Measurements from ENCODE around the gene HAND1.

Gene HAND1

DNA sequence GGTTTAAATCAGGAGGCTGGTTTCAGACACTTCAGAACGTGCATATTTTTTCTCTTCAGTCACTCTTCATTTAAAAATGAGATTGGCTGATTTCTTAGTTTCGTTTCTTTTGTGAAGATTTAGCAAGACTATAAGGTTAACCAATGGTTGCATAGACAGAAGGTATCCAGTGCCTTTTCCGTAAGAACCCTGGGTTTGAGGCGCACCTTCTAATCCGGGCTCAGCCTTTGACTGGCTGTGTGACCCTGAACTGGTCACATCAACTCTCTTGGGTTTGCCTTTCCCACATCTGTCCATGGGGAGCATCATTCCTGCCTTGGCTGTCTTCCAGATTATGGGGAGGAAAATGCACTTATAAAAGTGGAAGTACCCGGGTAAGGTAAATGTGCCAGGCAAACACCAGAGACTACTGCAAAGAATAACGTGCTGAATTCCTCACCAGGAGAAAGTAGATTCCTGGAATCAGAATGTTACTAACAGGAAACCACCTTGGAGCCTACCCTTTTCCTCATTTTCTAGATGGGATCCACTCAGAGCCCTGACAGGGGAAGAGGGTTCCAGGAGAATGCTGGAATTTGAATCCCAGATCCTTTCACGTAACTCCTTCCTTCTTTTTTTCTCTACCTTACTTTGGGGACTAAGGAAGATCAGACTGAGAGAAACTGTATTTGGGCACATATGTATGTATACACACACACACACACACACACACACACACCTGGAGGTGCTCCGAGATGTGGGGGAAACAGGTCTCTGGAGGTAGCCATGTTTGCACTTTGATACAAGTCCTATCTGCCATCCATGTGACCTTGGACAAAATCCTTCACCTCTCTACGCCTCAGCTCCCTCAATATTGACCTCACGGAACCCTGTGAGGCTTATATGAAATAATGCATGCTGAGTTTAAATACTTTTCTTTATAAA is 6.8 kb downstream of the HAND1 start:
- Histone ChIP-seq H3K23ac (ENCODE audit: low read depth, low read length, poor library complexity) (no peak overlapping the region), H2BK5ac (ENCODE audit: low read length) (no peak overlapping the region), H3K4me2 (ENCODE audit: insufficient read depth, low read length, poor library complexity, severe bottlenecking) (no peak overlapping the region), H2BK12ac (ENCODE audit: low read length) (no peak overlapping the region), H3K4me3 (ENCODE audit: low read length in 2 of 2) (no peak overlapping the region), H3K9ac (ENCODE audit: low read depth, low read length, poor library complexity) (no peak overlapping the region), H3K27me3 (ENCODE audit: control insufficient read depth in 3 of 3, insufficient read depth in 3 of 3, low read depth in 1 of 3, low read length in 3 of 3) (peaks cover 35 to 96% (median 79%) of the 10 kb centered on the region in 3 experiments), H3K4ac (ENCODE audit: low read length) (no peak overlapping the region), H3K79me1 (ENCODE audit: low read depth, low read length) (no peaks in the 10 kb centered on the region), H4K91ac (ENCODE audit: low read depth, low read length, poor library complexity) (no peak overlapping the region), H2AFZ (ENCODE audit: low read length) (no peak overlapping the region), H3K27ac (replicated peaks; ENCODE audit: low read length) (no peak overlapping the region), H3K9me3 (replicated peaks in 1 of 2; ENCODE audit: control insufficient read depth in 2 of 2, insufficient read depth in 1 of 2, low read depth in 1 of 2, low read length in 2 of 2) (peaks cover 0 to 2% of the 10 kb centered on the region in 2 donors), H2AK5ac (ENCODE audit: low read depth, low read length) (no peak overlapping the region), H3K14ac (ENCODE audit: low read length) (no peak overlapping the region), H3K4me1 (ENCODE audit: control insufficient read depth in 2 of 2, insufficient read depth in 1 of 2, low read depth in 1 of 2, low read length in 2 of 2) (peaks cover 1 to 3% of the 10 kb centered on the region in 2 donors), H2BK15ac (ENCODE audit: low read length) (no peak overlapping the region), H2BK120ac (ENCODE audit: low read depth, low read length) (no peak overlapping the region), H3K18ac (ENCODE audit: low read length) (no peak overlapping the region), H3K36me3 (replicated peaks in 1 of 2; ENCODE audit: control insufficient read depth in 2 of 2, insufficient read depth in 2 of 2, low read length in 2 of 2) (no peaks in the 10 kb centered on the region), H4K8ac (ENCODE audit: low read depth, low read length) (no peak overlapping the region)
- no peak for DNase-seq (ENCODE audit: low spot score)
- WGBS, 2 donors (ENCODE audit: extremely low coverage in 2 of 2, insufficient read length in 2 of 2, insufficient replicate concordance in 1 of 2) = no CpG with 5 or more reads among the region's 11 CpGs

DNA sequence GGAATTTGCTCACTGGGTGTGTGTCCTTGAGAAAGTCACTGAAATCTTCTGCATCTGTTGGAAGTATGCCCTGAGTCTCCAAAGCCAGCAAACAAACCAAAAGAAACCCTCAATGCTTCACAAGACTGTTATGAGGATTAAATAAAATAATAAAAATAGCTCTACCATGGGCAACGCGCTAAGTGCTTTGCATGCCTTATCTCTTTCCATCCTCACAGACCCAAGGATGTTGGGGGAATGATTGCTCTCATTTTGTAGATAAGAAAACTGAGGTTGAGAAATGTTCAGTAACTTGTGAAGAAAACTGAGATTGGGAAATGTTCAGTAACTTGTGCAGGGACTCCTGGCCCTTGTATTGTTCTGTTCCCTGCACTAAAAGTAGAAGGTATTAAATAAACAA is 7.9 kb downstream of the HAND1 start:
- Histone ChIP-seq H3K4me2 (ENCODE audit: insufficient read depth, low read length, poor library complexity, severe bottlenecking) (no peak overlapping the region), H3K9ac (ENCODE audit: low read depth, low read length, poor library complexity) (no peak overlapping the region), H3K79me1 (ENCODE audit: low read depth, low read length) (no peaks in the 10 kb centered on the region), H3K4me1 (ENCODE audit: control insufficient read depth in 2 of 2, insufficient read depth in 1 of 2, low read depth in 1 of 2, low read length in 2 of 2) (peaks cover 1 to 3% of the 10 kb centered on the region in 2 donors), H2BK12ac (ENCODE audit: low read length) (no peak overlapping the region), H3K4ac (ENCODE audit: low read length) (no peak overlapping the region), H3K23ac (ENCODE audit: low read depth, low read length, poor library complexity) (no peak overlapping the region), H3K36me3 (replicated peaks in 1 of 2; ENCODE audit: control insufficient read depth in 2 of 2, insufficient read depth in 2 of 2, low read length in 2 of 2) (no peaks in the 10 kb centered on the region), H2AK5ac (ENCODE audit: low read depth, low read length) (no peak overlapping the region), H2AFZ (ENCODE audit: low read length) (no peak overlapping the region), H4K91ac (ENCODE audit: low read depth, low read length, poor library complexity) (no peak overlapping the region), H3K18ac (ENCODE audit: low read length) (no peak overlapping the region), H3K27ac (replicated peaks; ENCODE audit: low read length) (no peak overlapping the region), H4K8ac (ENCODE audit: low read depth, low read length) (no peak overlapping the region), H2BK5ac (ENCODE audit: low read length) (no peak overlapping the region), H2BK120ac (ENCODE audit: low read depth, low read length) (no peak overlapping the region), H3K4me3 (ENCODE audit: low read length in 2 of 2) (no peak overlapping the region), H2BK15ac (ENCODE audit: low read length) (no peak overlapping the region), H3K9me3 (replicated peaks in 1 of 2; ENCODE audit: control insufficient read depth in 2 of 2, insufficient read depth in 1 of 2, low read depth in 1 of 2, low read length in 2 of 2) (peaks cover 0 to 2% of the 10 kb centered on the region in 2 donors), H3K27me3 (ENCODE audit: control insufficient read depth in 3 of 3, insufficient read depth in 3 of 3, low read depth in 1 of 3, low read length in 3 of 3) (peaks cover 27 to 93% (median 68%) of the 10 kb centered on the region in 3 experiments), H3K14ac (ENCODE audit: low read length) (no peak overlapping the region)
- no CpG with 5 or more reads among the region's 2 CpGs for WGBS, 2 donors (ENCODE audit: extremely low coverage in 2 of 2, insufficient read length in 2 of 2, insufficient replicate concordance in 1 of 2)
- DNase-seq (ENCODE audit: low spot score) = no peak

DNA sequence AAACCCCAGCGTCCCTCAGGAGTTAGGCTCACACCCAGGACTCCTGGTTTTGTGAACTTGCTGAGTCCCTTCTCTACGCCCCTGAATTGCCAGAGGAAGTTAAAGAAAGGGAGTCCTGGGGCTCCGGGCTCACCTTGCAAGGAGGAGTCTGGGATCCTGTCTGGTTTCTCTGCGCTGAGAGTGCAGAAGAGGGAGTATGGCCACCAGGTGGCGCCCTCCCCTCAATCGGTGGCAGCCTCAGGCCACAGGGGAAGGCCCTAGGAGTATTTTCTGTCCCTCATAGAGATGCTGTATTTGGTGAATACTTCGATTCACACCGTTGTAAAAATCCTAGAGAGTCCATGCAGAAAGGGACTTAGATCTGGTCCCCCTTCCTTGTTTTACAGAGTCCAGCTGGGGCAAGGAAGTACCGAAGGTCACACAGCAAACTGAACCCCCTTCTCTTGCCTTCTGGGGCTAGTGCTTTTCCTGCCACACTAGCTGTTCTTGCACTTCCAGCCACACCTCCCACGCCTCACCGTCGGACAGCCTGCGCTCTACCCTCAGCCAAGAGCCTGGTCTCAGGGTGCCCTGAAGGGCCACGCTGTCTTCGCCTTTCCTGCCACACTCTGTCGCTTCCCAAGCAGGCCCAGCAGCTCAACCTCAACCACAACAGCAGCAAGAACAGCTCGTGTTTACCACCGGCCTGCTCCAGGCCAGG is 10.2 kb downstream of the HAND1 start:
- Histone ChIP-seq H4K8ac (ENCODE audit: low read depth, low read length) (no peak overlapping the region), H2BK5ac (ENCODE audit: low read length) (no peak overlapping the region), H2BK12ac (ENCODE audit: low read length) (no peak overlapping the region), H3K27me3 (ENCODE audit: control insufficient read depth in 3 of 3, insufficient read depth in 3 of 3, low read depth in 1 of 3, low read length in 3 of 3) (peaks cover 7 to 72% (median 45%) of the 10 kb centered on the region in 3 experiments), H3K18ac (ENCODE audit: low read length) (no peak overlapping the region), H3K14ac (ENCODE audit: low read length) (peak overlapping the region; percentile 41), H3K9ac (ENCODE audit: low read depth, low read length, poor library complexity) (peak overlapping the region; percentile 10), H3K23ac (ENCODE audit: low read depth, low read length, poor library complexity) (peak overlapping the region; percentile 61), H2AK5ac (ENCODE audit: low read depth, low read length) (peak overlapping the region; percentile 72), H3K36me3 (replicated peaks in 1 of 2; ENCODE audit: control insufficient read depth in 2 of 2, insufficient read depth in 2 of 2, low read length in 2 of 2) (no peaks in the 10 kb centered on the region), H3K4me3 (ENCODE audit: low read length in 2 of 2) (no peak overlapping the region), H4K91ac (ENCODE audit: low read depth, low read length, poor library complexity) (no peak overlapping the region), H3K4me2 (ENCODE audit: insufficient read depth, low read length, poor library complexity, severe bottlenecking) (no peak overlapping the region), H3K9me3 (replicated peaks in 1 of 2; ENCODE audit: control insufficient read depth in 2 of 2, insufficient read depth in 1 of 2, low read depth in 1 of 2, low read length in 2 of 2) (peaks cover 0 to 2% of the 10 kb centered on the region in 2 donors), H3K4ac (ENCODE audit: low read length) (no peak overlapping the region), H2AFZ (ENCODE audit: low read length) (peak overlapping the region; percentile 52), H3K79me1 (ENCODE audit: low read depth, low read length) (no peaks in the 10 kb centered on the region), H2BK15ac (ENCODE audit: low read length) (peak overlapping the region; percentile 30), H3K4me1 (ENCODE audit: control insufficient read depth in 2 of 2, insufficient read depth in 1 of 2, low read depth in 1 of 2, low read length in 2 of 2) (peaks cover 0 to 1% of the 10 kb centered on the region in 2 donors), H3K27ac (replicated peaks; ENCODE audit: low read length) (no peak overlapping the region), H2BK120ac (ENCODE audit: low read depth, low read length) (no peak overlapping the region)
- WGBS, 2 donors (ENCODE audit: extremely low coverage in 2 of 2, insufficient read length in 2 of 2, insufficient replicate concordance in 1 of 2) = no CpG with 5 or more reads among the region's 18 CpGs
- no peak for DNase-seq (ENCODE audit: low spot score)

DNA sequence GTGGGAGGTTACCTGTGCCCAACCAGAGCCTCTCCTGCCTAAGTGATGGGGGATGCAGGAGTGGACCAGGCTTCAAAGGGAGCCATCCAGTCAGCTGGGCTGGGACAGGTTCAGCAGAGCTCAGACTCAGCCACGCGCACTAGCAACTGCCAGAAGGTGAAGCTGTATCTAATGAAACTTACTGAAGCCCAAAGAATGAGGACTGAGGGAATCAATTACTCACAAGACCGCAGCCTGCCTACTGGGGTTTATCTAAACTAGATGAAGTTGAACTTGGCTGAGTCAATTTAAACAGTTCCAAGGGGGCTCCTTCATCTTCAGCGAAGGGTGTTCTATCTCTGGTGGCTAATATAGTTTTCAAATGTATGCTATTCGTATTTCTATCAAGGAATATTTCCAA is 11.4 kb downstream of the HAND1 start:
- WGBS, 2 donors (ENCODE audit: extremely low coverage in 2 of 2, insufficient read length in 2 of 2, insufficient replicate concordance in 1 of 2) = no CpG with 5 or more reads among the region's 5 CpGs
- DNase-seq (ENCODE audit: low spot score) = no peak
- Histone ChIP-seq H3K27me3 (ENCODE audit: control insufficient read depth in 3 of 3, insufficient read depth in 3 of 3, low read depth in 1 of 3, low read length in 3 of 3) (peaks cover 4 to 61% (median 41%) of the 10 kb centered on the region in 3 experiments), H3K4me2 (ENCODE audit: insufficient read depth, low read length, poor library complexity, severe bottlenecking) (no peak overlapping the region), H2BK12ac (ENCODE audit: low read length) (no peak overlapping the region), H3K36me3 (replicated peaks in 1 of 2; ENCODE audit: control insufficient read depth in 2 of 2, insufficient read depth in 2 of 2, low read length in 2 of 2) (no peaks in the 10 kb centered on the region), H4K8ac (ENCODE audit: low read depth, low read length) (no peak overlapping the region), H2AK5ac (ENCODE audit: low read depth, low read length) (no peak overlapping the region), H3K14ac (ENCODE audit: low read length) (no peak overlapping the region), H2BK5ac (ENCODE audit: low read length) (no peak overlapping the region), H2AFZ (ENCODE audit: low read length) (no peak overlapping the region), H2BK120ac (ENCODE audit: low read depth, low read length) (no peak overlapping the region), H3K79me1 (ENCODE audit: low read depth, low read length) (no peaks in the 10 kb centered on the region), H4K91ac (ENCODE audit: low read depth, low read length, poor library complexity) (no peak overlapping the region), H3K27ac (replicated peaks; ENCODE audit: low read length) (no peak overlapping the region), H3K4me1 (ENCODE audit: control insufficient read depth in 2 of 2, insufficient read depth in 1 of 2, low read depth in 1 of 2, low read length in 2 of 2) (peaks cover 0 to 1% of the 10 kb centered on the region in 2 donors), H3K18ac (ENCODE audit: low read length) (no peak overlapping the region), H3K23ac (ENCODE audit: low read depth, low read length, poor library complexity) (no peak overlapping the region), H3K4me3 (ENCODE audit: low read length in 2 of 2) (no peak overlapping the region), H3K4ac (ENCODE audit: low read length) (no peak overlapping the region), H3K9ac (ENCODE audit: low read depth, low read length, poor library complexity) (no peak overlapping the region), H2BK15ac (ENCODE audit: low read length) (no peak overlapping the region), H3K9me3 (replicated peaks in 1 of 2; ENCODE audit: control insufficient read depth in 2 of 2, insufficient read depth in 1 of 2, low read depth in 1 of 2, low read length in 2 of 2) (peaks cover 0 to 2% of the 10 kb centered on the region in 2 donors)

Data from neuronal stem cell (in vitro differentiated cells).